Activated CD4-positive, alpha-beta T cell treated with anti-CD3 and anti-CD28 coated beads, Interleukin-2, Interleukin-6, amounts not matched to agents 100 ng/mL and 50 ng/mL, durations not matched to agents 16 hours and 8 hours (primary cell): ENCODE data around the gene CCDC146.
"Not testable (repeated sequence)": the region's sequence is repeated elsewhere in the genome, so short reads cannot be mapped to it uniquely, and the experiment has no call there.

Experiments
- DNase-seq: peaks from one replicate; pipeline ENCODE4 v3.0.0-alpha.2; 2020

The CCDC146 gene

GRCh38 chr7:77121860-77122681 lies at the start of gene CCDC146:
TSS of gene CCDC146 (plus strand) at chr7:77122615. CDS start at chr7:77167669, 45,054 bp downstream.
- DNase-seq: peak; percentile 98

DNA sequence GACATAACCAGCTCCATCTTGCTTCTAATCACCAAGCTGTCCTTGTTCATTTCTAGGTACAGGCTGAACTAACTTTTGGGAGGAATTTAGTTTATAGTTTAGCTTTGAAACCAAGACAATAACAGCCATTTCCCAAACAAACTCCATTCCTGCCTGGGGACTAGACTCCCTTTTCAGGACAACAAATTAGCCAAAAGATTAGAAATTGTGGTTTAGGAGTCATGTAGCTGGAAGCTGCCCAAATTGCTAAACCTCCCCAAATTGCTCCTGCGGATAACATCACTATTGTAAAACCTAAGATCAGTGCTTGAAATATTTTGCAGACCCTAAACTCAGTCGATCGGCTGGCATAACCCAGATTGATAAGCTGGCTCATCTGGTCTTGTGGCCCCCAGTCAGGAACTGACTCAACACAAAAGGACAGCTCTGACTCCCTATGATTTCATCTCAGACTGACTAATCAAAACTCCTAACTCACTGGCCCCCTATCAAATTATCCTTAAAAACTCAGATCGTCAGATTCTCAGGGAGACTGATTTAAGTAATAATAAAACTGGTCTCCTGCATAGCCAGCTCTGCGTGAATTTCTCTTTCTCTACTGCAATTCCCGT lies 47.5 kb upstream of the CCDC146 start:
- not testable (repeated sequence) for DNase-seq

- DNase-seq: not testable (repeated sequence)
Measured at GRCh38 chr7:77077060-77077459, 45.4 kb upstream of the CCDC146 start.

GRCh38 chr7:77079112-77079511 lies 43.3 kb upstream of the CCDC146 start:
- not testable (repeated sequence) for DNase-seq

DNA sequence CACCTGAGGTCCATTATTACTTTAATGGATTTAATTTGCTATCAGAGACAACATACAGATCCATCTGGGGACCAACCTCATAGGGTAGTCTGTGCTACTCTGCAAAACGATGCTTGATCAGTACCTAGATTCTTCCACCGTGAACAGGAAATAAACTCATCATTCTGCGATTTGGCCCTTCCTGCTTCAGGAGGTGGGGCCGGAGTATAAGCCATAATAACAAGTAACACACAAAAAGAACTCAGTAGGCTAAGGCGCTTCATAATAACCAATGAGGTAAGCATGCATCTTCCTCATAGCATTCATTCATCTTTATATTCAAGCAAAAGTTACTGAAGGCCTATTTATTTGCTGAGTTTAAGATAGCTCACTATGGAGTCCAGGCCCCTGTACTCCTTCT lies 42.8 kb upstream of the CCDC146 start:
- not testable (repeated sequence) for DNase-seq

- not testable (repeated sequence) for DNase-seq
Measured at GRCh38 chr7:77080236-77080635, 42.2 kb upstream of the CCDC146 start.

DNA sequence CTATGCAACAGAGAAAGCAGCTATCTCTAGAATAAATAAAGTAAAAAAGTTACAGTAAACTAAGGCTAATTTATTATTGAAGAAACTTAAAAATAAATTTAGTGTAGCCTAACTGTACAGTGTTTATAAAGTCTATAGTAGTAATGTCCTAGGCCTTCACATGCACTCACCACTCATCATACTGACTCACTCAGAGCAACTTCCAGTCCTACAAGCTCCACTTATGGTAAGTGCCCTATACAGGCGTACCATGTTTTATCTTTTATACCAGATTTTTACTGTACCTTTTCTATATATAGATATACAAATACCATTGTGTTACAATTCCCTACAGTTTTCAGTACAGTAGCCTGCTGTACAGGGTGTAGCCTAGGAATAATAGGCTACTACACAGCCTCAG lies 40.2 kb upstream of the CCDC146 start:
- not testable (repeated sequence) for DNase-seq

- not testable (repeated sequence) for DNase-seq
Measured at GRCh38 chr7:77092301-77092700, 30.1 kb upstream of the CCDC146 start.

DNA sequence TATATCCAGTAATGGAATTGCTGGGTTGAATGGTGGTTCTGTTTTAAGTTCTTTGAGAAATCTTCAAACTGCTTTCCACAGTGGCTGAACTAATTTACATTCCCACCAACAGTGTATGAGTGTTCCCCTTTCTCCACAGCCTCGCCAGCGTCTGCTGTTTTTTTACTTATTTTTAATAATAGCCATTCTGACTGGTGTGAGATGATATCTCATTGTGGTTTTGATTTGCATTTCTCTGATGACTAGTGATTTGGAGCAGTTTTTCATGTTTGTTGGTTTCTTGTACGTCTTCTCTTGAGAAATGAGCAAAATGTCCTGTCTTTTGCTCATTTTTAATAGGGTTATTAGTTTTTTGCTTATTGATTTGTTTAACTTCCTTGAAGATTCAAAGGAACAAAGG lies 21.9 kb upstream of the CCDC146 start:
- DNase-seq: not testable (repeated sequence)

- DNase-seq: not testable (repeated sequence)
Measured at GRCh38 chr7:77101187-77101586, 21.2 kb upstream of the CCDC146 start.

- DNase-seq: not testable (repeated sequence)
Measured at GRCh38 chr7:77102671-77103070, 19.7 kb upstream of the CCDC146 start.

- not testable (repeated sequence) for DNase-seq
Measured at GRCh38 chr7:77105904-77106303, 16.5 kb upstream of the CCDC146 start.

- DNase-seq: not testable (repeated sequence)
Measured at GRCh38 chr7:77107659-77108058, 14.8 kb upstream of the CCDC146 start.

GRCh38 chr7:77108362-77108761 lies 14.1 kb upstream of the CCDC146 start:
- not testable (repeated sequence) for DNase-seq

- not testable (repeated sequence) for DNase-seq
Measured at GRCh38 chr7:77112719-77113306, 9.6 kb upstream of the CCDC146 start.

DNA sequence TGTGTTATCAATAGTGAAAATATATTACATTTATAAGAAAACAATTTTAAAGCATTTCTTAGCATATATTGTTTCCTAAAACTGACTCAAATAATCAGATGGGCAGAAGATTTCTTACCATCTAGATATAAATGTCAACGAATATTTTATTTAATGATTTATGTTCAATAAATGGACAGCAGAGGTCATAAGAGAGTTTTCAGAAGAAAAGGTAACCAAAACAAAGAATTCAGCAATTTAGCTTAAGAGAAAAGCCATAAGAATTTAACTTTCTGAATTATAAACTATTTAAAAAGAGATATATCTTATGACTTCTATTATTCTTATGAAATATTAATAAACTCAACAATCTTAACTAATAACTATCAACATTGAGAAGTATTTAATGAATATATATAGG lies 3.1 kb downstream of the CCDC146 start:
- not testable (repeated sequence) for DNase-seq

GRCh38 chr7:77127009-77127408 lies 4.6 kb downstream of the CCDC146 start:
- not testable (repeated sequence) for DNase-seq

DNA sequence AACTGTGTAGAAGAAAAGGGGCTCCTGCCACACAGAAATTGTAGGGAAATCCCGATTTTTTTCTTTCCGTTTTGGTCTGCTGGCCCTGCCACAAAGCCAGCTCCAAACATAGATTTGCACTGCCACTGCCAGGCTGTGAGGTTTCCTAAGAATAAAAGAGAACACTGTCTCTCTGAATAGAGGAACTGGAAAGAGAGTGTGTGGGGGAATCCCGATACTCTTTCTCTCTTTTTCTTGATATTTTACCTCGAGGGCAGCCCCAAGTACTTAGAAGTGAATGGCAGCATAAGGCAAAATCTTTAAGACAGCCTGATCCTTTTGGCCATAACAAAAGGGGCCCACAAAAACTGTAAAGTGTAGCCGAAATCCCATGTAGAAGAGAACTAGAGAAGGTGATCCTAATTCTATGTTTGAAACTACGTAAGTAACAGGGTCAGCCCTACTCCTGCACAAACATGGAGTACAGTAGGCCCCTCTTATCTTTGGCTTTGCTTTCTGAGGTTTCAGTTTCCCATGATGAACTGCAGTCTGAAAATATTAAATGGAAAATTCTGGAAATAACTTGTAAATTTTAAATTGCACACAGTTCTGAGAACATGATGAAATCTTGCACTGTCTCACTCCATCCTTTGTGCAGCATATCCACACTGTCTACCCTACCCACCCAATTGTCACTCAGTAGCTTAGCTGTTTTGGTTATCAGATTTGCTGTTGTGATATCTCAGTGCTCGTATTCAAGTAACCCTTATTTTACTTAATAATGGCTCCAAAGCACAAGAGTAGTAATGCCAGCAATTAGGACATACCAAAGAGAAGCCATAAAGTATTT lies 6.4 kb downstream of the CCDC146 start:
- not testable (repeated sequence) for DNase-seq

DNA sequence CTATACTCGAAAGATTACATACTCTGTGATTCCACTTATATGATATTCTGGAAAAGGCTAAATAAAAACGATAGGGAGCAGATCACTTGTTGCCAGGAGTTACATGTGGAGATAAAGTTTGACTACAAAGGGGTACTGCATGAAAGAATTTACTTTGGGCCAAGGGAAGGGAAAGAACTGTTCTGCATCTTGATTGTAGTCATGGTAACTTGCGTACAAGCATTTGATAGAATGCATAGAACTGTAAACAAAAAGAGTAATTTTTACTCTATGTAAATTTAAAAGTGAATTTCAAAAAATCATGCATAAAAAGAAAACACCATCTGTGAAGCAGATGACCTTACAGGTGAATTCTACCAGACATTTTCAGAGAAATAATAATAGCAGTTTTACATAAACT lies 9.4 kb downstream of the CCDC146 start:
- not testable (repeated sequence) for DNase-seq

- not testable (repeated sequence) for DNase-seq
Measured at GRCh38 chr7:77138668-77139067, 16.3 kb downstream of the CCDC146 start.

DNA sequence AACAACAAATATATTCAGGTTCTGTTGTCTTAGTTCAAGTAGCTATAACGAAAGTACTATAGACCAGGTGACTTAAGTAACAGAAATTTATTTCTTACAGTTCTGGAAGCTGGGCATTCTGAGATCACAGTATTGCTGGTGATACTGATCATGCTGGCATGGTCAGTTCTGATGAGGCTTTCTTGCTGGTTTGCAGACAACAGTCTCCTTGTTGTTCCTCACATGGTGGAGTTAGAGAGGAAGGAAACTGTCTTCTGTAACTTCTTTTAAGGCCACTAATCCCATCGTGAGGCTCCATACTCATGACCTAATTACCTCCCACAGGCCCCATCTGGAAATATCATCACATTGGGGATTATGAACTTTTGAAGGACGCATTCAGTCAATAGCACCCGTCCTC lies 17.9 kb downstream of the CCDC146 start:
- not testable (repeated sequence) for DNase-seq

- not testable (repeated sequence) for DNase-seq
Measured at GRCh38 chr7:77152232-77152631, 29.8 kb downstream of the CCDC146 start.
